Neural cell (in vitro differentiated cells): ENCODE results near the gene ABHD2. TPM values are rescaled to one million over a fixed set of nuclear protein-coding genes. Genes with fewer than 3 reads are reported as not detected.

Experiments
- H2AFZ ChIP-seq: fragments of 200-600, 300-800 bp; sonication (generic), shearing (Covaris generic); 2 replicates; pipeline ENCODE4 v1.6.0; 2014; ENCODE audit warnings: low read depth, mild to moderate bottlenecking, antibody characterized with exemption, low read length, moderate library complexity
- H3F3A ChIP-seq: fragments of 200-600 bp; shearing (Covaris generic); 2 replicates; pipeline ENCODE4 v1.6.1; 2016; ENCODE audit warnings: mild to moderate bottlenecking, moderate library complexity, mixed read lengths, antibody characterized with exemption, low read length; ENCODE audit not compliant: insufficient read depth, poor library complexity, severe bottlenecking
- H3K27ac ChIP-seq: fragments of 200-600, 300-800 bp; sonication (generic), shearing (Covaris generic); 2 replicates; pipeline ENCODE4 v1.5.1; 2014; ENCODE audit warnings: mild to moderate bottlenecking, low read length, moderate library complexity
- H3K27me3 ChIP-seq: fragments of 300-800, 200-600 bp; sonication (generic), shearing (Covaris generic); 2 replicates; pipeline ENCODE4 v1.6.0; 2014; ENCODE audit warnings: mild to moderate bottlenecking, low read depth, low read length, moderate library complexity; ENCODE audit not compliant: insufficient read depth
- H3K36me3 ChIP-seq: fragments of 300-800, 200-600 bp; sonication (generic), shearing (Covaris generic); 2 replicates; pipeline ENCODE4 v1.5.1; 2014; ENCODE audit warnings: mild to moderate bottlenecking, antibody characterized with exemption, low read length, moderate library complexity; ENCODE audit not compliant: insufficient read depth
- H3K4me2 ChIP-seq: fragments of 300-800, 200-600 bp; sonication (generic), shearing (Covaris generic); 2 replicates; pipeline ENCODE4 v1.6.0; 2014; ENCODE audit warnings: mild to moderate bottlenecking, low read length
- H3K4me3 ChIP-seq: fragments of 300-800, 200-600 bp; sonication (generic), shearing (Covaris generic); 2 replicates; pipeline ENCODE4 v1.5.1; 2014; ENCODE audit warnings: mild to moderate bottlenecking, low read length, moderate library complexity
- H3K79me2 ChIP-seq: fragments of 200-600 bp; shearing (Covaris generic); replicated peaks from 2 replicates; pipeline ENCODE4 v1.6.0; 2014; ENCODE audit warnings: mild to moderate bottlenecking, low read length, moderate library complexity; ENCODE audit not compliant: insufficient read depth
- H3K9ac ChIP-seq: fragments of 300-800, 200-600 bp; sonication (generic), shearing (Covaris generic); 2 replicates; pipeline ENCODE4 v1.6.1; 2016; ENCODE audit warnings: mild to moderate bottlenecking, low read length, mixed read lengths
- H3K9me2 ChIP-seq: fragments of 200-600 bp; shearing (Covaris generic); 2 replicates; pipeline ENCODE4 v1.6.1; 2016; ENCODE audit warnings: mild to moderate bottlenecking, low read length, mixed read lengths; ENCODE audit not compliant: insufficient read depth
- H3K9me3 ChIP-seq: fragments of 200-600, 300-800 bp; sonication (generic), shearing (Covaris generic); 2 replicates; pipeline ENCODE4 v1.6.1; 2016; ENCODE audit warnings: mild to moderate bottlenecking, mixed run types, low read length, moderate library complexity, mixed read lengths
- H4K20me1 ChIP-seq: fragments of 200-600 bp; shearing (Covaris generic); 2 replicates; pipeline ENCODE4 v1.6.1; 2016; ENCODE audit warnings: mild to moderate bottlenecking, mixed run types; ENCODE audit not compliant: insufficient read depth
- EP300 ChIP-seq: fragments of 450-650 bp; conservative IDR thresholded peaks from 2 replicates; pipeline ENCODE4 v1.6.1; 2014; ENCODE audit warnings: antibody characterized with exemption, mild to moderate bottlenecking, moderate library complexity; ENCODE audit not compliant: poor library complexity, severe bottlenecking
- EZH2 ChIP-seq: fragments of 200-600, 300-800 bp; shearing (Covaris generic), sonication (generic); IDR thresholded peaks from 2 replicates; pipeline ENCODE4 v1.6.1; 2014; ENCODE audit warnings: antibody characterized with exemption, low read length, borderline replicate concordance, mild to moderate bottlenecking; ENCODE audit not compliant: insufficient read depth, poor library complexity, severe bottlenecking
- MXI1 ChIP-seq: fragments of 450-650 bp; conservative IDR thresholded peaks from 2 replicates; pipeline ENCODE4 v1.6.1; 2014; ENCODE audit warnings: antibody characterized with exemption, mild to moderate bottlenecking; ENCODE audit not compliant: poor library complexity, severe bottlenecking
- POLR2AphosphoS5 ChIP-seq: IDR thresholded peaks from 2 replicates; pipeline ENCODE4 v1.6.1; 2012
- RAD21 ChIP-seq: fragments of 450-650 bp; conservative IDR thresholded peaks from 2 replicates; pipeline ENCODE4 v1.6.1; 2014; ENCODE audit warnings: antibody characterized with exemption, mild to moderate bottlenecking, moderate library complexity
- SMC3 ChIP-seq: fragments of 450-650 bp; conservative IDR thresholded peaks from 2 replicates; pipeline ENCODE4 v1.6.1; 2014; ENCODE audit warnings: antibody characterized with exemption, mild to moderate bottlenecking, moderate library complexity; ENCODE audit not compliant: poor library complexity
- TAF1 ChIP-seq: IDR thresholded peaks from 2 replicates; pipeline ENCODE4 v1.6.1; 2012; ENCODE audit warnings: low read depth
- polyA plus RNA-seq: library from polyadenylated mRNA; depleted of rRNA; stranded (reverse); fragments of >200 nt; gene quantifications from 2 replicates; pipeline ENCODE4 v1.2.3, GENCODE V29; 2014
- TF ChIP-seq, protein P1 (sequence below): fragments of 450-650 bp; IDR thresholded peaks from 2 replicates; pipeline ENCODE4 v1.5.1; 2014; ENCODE audit warnings: antibody characterized with exemption, mild to moderate bottlenecking, moderate library complexity; ENCODE audit not compliant: poor library complexity, severe bottlenecking
- TF ChIP-seq, protein P2 (sequence below): IDR thresholded peaks from 2 replicates; pipeline ENCODE4 v1.6.1; 2012; ENCODE audit warnings: borderline replicate concordance

ABHD2 gene
- polyA plus RNA-seq, 1 donor from 2014 or later = 19.0 TPM

DNA sequence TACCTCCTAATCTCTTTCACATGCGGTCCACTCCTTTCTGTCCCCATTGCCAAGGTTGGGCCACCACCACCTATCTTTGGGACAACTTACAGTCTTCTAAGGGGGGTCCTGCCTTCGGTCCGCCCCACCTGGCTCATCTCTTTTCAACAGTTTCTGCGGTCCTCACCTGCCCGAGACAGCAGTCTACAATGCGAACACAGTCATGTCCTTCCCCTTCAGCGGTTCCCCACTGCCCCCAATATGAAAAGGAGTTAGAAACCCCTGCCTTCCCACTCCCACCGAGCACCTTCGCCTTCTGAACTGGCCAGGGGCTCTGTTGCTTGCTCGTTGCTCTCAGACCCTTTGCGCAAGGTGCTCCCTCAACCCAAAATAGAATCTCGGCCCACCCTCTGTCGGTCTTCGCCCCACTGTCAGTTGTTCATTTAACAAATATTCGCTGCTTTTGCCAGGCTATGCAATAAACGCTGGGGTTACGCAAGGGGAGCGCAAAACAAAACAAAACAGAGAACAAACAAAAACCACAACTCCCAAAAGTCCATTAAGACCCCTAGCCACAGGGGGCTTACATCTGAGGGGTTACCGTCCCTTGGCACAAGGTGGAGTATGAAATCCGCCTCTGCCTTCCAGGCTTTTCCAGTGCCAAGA is 154.9 kb downstream of the ABHD2 start:
- Histone ChIP-seq H3K4me3 (peak overlapping the region; percentile 88), H3K9me2 (no peaks in the 10 kb centered on the region), H3K27me3 (no peaks in the 10 kb centered on the region), H3K79me2 (peaks cover 15% of the 10 kb centered on the region), H4K20me1 (no peaks in the 10 kb centered on the region), H3F3A (no peaks in the 10 kb centered on the region), H3K27ac (no peak overlapping the region), H3K4me2 (no peak overlapping the region), H3K36me3 (no peaks in the 10 kb centered on the region), H2AFZ (peak overlapping the region; percentile 66), H3K9me3 (no peaks in the 10 kb centered on the region), H3K9ac (peak overlapping the region; percentile 66)
- TF ChIP-seq RAD21 (no peak), TAF1 (no peak), EP300 (no peak), POLR2AphosphoS5 (no peak), EZH2 (no peak), MXI1 (no peak), SMC3 (no peak)
- TF ChIP-seq, protein P1, sequence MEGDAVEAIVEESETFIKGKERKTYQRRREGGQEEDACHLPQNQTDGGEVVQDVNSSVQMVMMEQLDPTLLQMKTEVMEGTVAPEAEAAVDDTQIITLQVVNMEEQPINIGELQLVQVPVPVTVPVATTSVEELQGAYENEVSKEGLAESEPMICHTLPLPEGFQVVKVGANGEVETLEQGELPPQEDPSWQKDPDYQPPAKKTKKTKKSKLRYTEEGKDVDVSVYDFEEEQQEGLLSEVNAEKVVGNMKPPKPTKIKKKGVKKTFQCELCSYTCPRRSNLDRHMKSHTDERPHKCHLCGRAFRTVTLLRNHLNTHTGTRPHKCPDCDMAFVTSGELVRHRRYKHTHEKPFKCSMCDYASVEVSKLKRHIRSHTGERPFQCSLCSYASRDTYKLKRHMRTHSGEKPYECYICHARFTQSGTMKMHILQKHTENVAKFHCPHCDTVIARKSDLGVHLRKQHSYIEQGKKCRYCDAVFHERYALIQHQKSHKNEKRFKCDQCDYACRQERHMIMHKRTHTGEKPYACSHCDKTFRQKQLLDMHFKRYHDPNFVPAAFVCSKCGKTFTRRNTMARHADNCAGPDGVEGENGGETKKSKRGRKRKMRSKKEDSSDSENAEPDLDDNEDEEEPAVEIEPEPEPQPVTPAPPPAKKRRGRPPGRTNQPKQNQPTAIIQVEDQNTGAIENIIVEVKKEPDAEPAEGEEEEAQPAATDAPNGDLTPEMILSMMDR = no peak
- TF ChIP-seq, protein P2, sequence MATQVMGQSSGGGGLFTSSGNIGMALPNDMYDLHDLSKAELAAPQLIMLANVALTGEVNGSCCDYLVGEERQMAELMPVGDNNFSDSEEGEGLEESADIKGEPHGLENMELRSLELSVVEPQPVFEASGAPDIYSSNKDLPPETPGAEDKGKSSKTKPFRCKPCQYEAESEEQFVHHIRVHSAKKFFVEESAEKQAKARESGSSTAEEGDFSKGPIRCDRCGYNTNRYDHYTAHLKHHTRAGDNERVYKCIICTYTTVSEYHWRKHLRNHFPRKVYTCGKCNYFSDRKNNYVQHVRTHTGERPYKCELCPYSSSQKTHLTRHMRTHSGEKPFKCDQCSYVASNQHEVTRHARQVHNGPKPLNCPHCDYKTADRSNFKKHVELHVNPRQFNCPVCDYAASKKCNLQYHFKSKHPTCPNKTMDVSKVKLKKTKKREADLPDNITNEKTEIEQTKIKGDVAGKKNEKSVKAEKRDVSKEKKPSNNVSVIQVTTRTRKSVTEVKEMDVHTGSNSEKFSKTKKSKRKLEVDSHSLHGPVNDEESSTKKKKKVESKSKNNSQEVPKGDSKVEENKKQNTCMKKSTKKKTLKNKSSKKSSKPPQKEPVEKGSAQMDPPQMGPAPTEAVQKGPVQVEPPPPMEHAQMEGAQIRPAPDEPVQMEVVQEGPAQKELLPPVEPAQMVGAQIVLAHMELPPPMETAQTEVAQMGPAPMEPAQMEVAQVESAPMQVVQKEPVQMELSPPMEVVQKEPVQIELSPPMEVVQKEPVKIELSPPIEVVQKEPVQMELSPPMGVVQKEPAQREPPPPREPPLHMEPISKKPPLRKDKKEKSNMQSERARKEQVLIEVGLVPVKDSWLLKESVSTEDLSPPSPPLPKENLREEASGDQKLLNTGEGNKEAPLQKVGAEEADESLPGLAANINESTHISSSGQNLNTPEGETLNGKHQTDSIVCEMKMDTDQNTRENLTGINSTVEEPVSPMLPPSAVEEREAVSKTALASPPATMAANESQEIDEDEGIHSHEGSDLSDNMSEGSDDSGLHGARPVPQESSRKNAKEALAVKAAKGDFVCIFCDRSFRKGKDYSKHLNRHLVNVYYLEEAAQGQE = no peak

GRCh38 chr15:89243691-89244573 is 155.7 kb downstream of the ABHD2 start, which contains the start of gene FANCI:
Gene FANCI (plus strand): TSS chr15:89243979. CDS start chr15:89247648, 3,669 bp downstream.
- Histone ChIP-seq H3K9ac (peak within 1 kb of the TSS; percentile 66), H3K27me3 (no peaks in the 10 kb centered on the region), H3K4me2 (peak within 1 kb of the TSS; percentile 65), H3K9me2 (no peaks in the 10 kb centered on the region), H2AFZ (peak within 1 kb of the TSS; percentile 66), H3K4me3 (peak within 1 kb of the TSS; percentile 88), H3F3A (no peaks in the 10 kb centered on the region), H3K27ac (no peak within 1 kb of the TSS), H3K36me3 (no peaks in the 10 kb centered on the region), H3K9me3 (no peaks in the 10 kb centered on the region), H4K20me1 (no peaks in the 10 kb centered on the region), H3K79me2 (peaks cover 15% of the 10 kb centered on the region)
- peak; percentile 71 for TF ChIP-seq SMC3
- TF ChIP-seq, protein P2 = no peak
- TF ChIP-seq RAD21 = peak; percentile 74
- TF ChIP-seq POLR2AphosphoS5 = peak; percentile 79
- TF ChIP-seq EP300 = peak; percentile 47
- no peak for TF ChIP-seq TAF1
- TF ChIP-seq EZH2 = no peak
- peak; percentile 99 for TF ChIP-seq MXI1
- TF ChIP-seq, protein P1 = peak; percentile 90
